H9 (cell line): ENCODE results near the gene SF3A2. TPM values are rescaled to one million over a fixed set of nuclear protein-coding genes. Genes with fewer than 3 reads are reported as not detected.

ENCODE experiments used
- DNase-seq: peaks from one replicate; pipeline ENCODE4 v3.0.0-alpha.2; 2017
- H2AFZ ChIP-seq: one replicate; pipeline ENCODE4 v1.6.1; 2013; ENCODE audit warnings: mild to moderate bottlenecking, low read length, control low read depth, moderate library complexity
- H2AK5ac ChIP-seq: 2 replicates; pipeline ENCODE4 v1.6.1; 2013; ENCODE audit warnings: low read length, control low read depth, mixed read lengths; ENCODE audit not compliant: insufficient read length
- H2BK120ac ChIP-seq: one replicate; pipeline ENCODE4 v1.6.1; 2013; ENCODE audit warnings: low read depth, mild to moderate bottlenecking, low read length, control low read depth, inconsistent platforms; ENCODE audit not compliant: poor library complexity, severe bottlenecking
- H2BK12ac ChIP-seq: 2 replicates; pipeline ENCODE4 v1.6.1; 2013; ENCODE audit warnings: low read length, control low read depth, mixed read lengths, low read depth; ENCODE audit not compliant: insufficient read length
- H2BK15ac ChIP-seq: 2 replicates; pipeline ENCODE4 v1.6.1; 2013; ENCODE audit warnings: low read depth, low read length, control low read depth
- H2BK20ac ChIP-seq: one replicate; pipeline ENCODE4 v1.6.1; 2013; ENCODE audit warnings: low read depth, mild to moderate bottlenecking, low read length, control low read depth, inconsistent platforms; ENCODE audit not compliant: poor library complexity, severe bottlenecking
- H2BK5ac ChIP-seq: 2 replicates; pipeline ENCODE4 v1.6.1; 2013; ENCODE audit warnings: low read length, control low read depth, mixed read lengths; ENCODE audit not compliant: insufficient read length
- H3K14ac ChIP-seq: 2 replicates; pipeline ENCODE4 v1.6.1; 2013; ENCODE audit warnings: low read length, control low read depth; ENCODE audit not compliant: insufficient read depth
- H3K18ac ChIP-seq: 2 replicates; pipeline ENCODE4 v1.6.1; 2013; ENCODE audit warnings: low read depth, mild to moderate bottlenecking, mixed read lengths, low read length, control low read depth; ENCODE audit not compliant: insufficient read length
- H3K23ac ChIP-seq: 2 replicates; pipeline ENCODE4 v1.6.1; 2013; ENCODE audit warnings: low read length, control low read depth, mixed read lengths, low read depth; ENCODE audit not compliant: insufficient read length
- H3K23me2 ChIP-seq: 2 replicates; pipeline ENCODE4 v1.6.1; 2013; ENCODE audit warnings: low read depth, mild to moderate bottlenecking, mixed read lengths, low read length, control low read depth; ENCODE audit not compliant: insufficient read length, poor library complexity, severe bottlenecking
- H3K27ac ChIP-seq: 2 replicates; pipeline ENCODE4 v1.5.1; 2013; ENCODE audit warnings: low read length, control low read depth, mixed read lengths, low read depth; ENCODE audit not compliant: insufficient read length
- H3K27me3 ChIP-seq: 2 replicates; pipeline ENCODE4 v1.6.1; 2013; ENCODE audit warnings: low read length, control low read depth, inconsistent platforms; ENCODE audit not compliant: insufficient read depth
- H3K4ac ChIP-seq: 2 replicates; pipeline ENCODE4 v1.6.1; 2013; ENCODE audit warnings: low read depth, mild to moderate bottlenecking, control low read depth, inconsistent platforms, low read length, moderate library complexity
- H3K4me1 ChIP-seq: 2 replicates; pipeline ENCODE4 v1.6.1; 2013; ENCODE audit warnings: low read length, control low read depth, inconsistent platforms; ENCODE audit not compliant: insufficient read depth
- H3K4me2 ChIP-seq: 2 replicates; pipeline ENCODE4 v1.6.1; 2013; ENCODE audit warnings: low read length, control low read depth, mixed read lengths; ENCODE audit not compliant: insufficient read length, insufficient read depth
- H3K56ac ChIP-seq: 2 replicates; pipeline ENCODE4 v1.6.1; 2013; ENCODE audit warnings: low read depth, mild to moderate bottlenecking, mixed read lengths, low read length, control low read depth; ENCODE audit not compliant: insufficient read length
- H3K79me1 ChIP-seq: 2 replicates; pipeline ENCODE4 v1.6.1; 2013; ENCODE audit warnings: low read depth, mild to moderate bottlenecking, moderate library complexity, low read length, control low read depth, inconsistent platforms; ENCODE audit not compliant: insufficient read depth, poor library complexity, severe bottlenecking
- H3K79me2 ChIP-seq: 2 replicates; pipeline ENCODE4 v1.6.1; 2013; ENCODE audit warnings: low read length, control low read depth, inconsistent platforms; ENCODE audit not compliant: insufficient read depth
- H3K9ac ChIP-seq: 2 replicates; pipeline ENCODE4 v1.6.1; 2013; ENCODE audit warnings: low read length, control low read depth, mixed read lengths; ENCODE audit not compliant: insufficient read length; ENCODE audit errors: extremely low read depth
- H3K9me3 ChIP-seq: one replicate; pipeline ENCODE4 v1.6.1; 2013; ENCODE audit warnings: low read depth, low read length, inconsistent platforms; ENCODE audit not compliant: control insufficient read depth
- H3T11ph ChIP-seq: one replicate; pipeline ENCODE4 v1.6.1; 2013; ENCODE audit warnings: mild to moderate bottlenecking, low read length, control low read depth, inconsistent platforms
- H4K20me1 ChIP-seq: one replicate; pipeline ENCODE4 v1.6.1; 2013; ENCODE audit not compliant: control insufficient read depth, insufficient read length, insufficient read depth
- H4K5ac ChIP-seq: 2 replicates; pipeline ENCODE4 v1.6.1; 2013; ENCODE audit warnings: low read depth, mild to moderate bottlenecking, mixed read lengths, low read length, control low read depth; ENCODE audit not compliant: insufficient read length
- H4K8ac ChIP-seq: replicated peaks from 2 replicates; pipeline ENCODE4 v1.6.1; 2013; ENCODE audit warnings: low read length, control low read depth, mixed read lengths, low read depth; ENCODE audit not compliant: insufficient read length
- H4K91ac ChIP-seq: 2 replicates; pipeline ENCODE4 v1.6.1; 2013; ENCODE audit warnings: low read depth, mild to moderate bottlenecking, moderate library complexity, mixed read lengths, low read length, control low read depth; ENCODE audit not compliant: insufficient read length
- H3K27ac Mint-ChIP-seq, 3 experiments: 2 replicates in 2 of 3; 3 replicates in 1 of 3; pipeline ENCODE4 v1.8.0; 2020 to 2021; ENCODE audit warnings: mixed read lengths in 3 of 3, mild to moderate bottlenecking in 1 of 3, moderate library complexity in 1 of 3
- H3K27me3 Mint-ChIP-seq: 2 replicates; pipeline ENCODE4 v1.8.0; 2021; ENCODE audit warnings: low read depth, mild to moderate bottlenecking, moderate library complexity, mixed read lengths
- H3K36me3 Mint-ChIP-seq, 3 experiments: 2 replicates in 2 of 3; 3 replicates in 1 of 3; pipeline ENCODE4 v1.8.0; 2020 to 2021; ENCODE audit warnings: low read depth in 3 of 3, mixed read lengths in 3 of 3; ENCODE audit not compliant: insufficient read depth in 1 of 3
- H3K4me1 Mint-ChIP-seq, 2 experiments: 2 replicates each; pipeline ENCODE4 v1.8.0; 2020; ENCODE audit warnings: mixed read lengths in 2 of 2
- H3K4me3 Mint-ChIP-seq, 2 experiments: 2 replicates in 1 of 2; 3 replicates in 1 of 2; pipeline ENCODE4 v1.8.0; 2020 to 2021; ENCODE audit warnings: mild to moderate bottlenecking in 2 of 2, mixed read lengths in 2 of 2, moderate library complexity in 1 of 2
- H3K9me3 Mint-ChIP-seq, 2 experiments: 2 replicates in 1 of 2; 3 replicates in 1 of 2; pipeline ENCODE4 v1.8.0; 2020; ENCODE audit warnings: mild to moderate bottlenecking in 2 of 2, mixed read lengths in 2 of 2, moderate library complexity in 1 of 2
- CTCF ChIP-seq: fragments of 200-600 bp; sonication (generic); conservative IDR thresholded peaks from 3 replicates; pipeline ENCODE4 v1.8.0; 2021; ENCODE audit warnings: antibody characterized with exemption, mild to moderate bottlenecking
- WGBS: extraction: QIAGEN DNeasy Blood & Tissue Kit; methylation state at CpG from one replicate; pipeline ENCODE4 v1.1.7; 2013; ENCODE audit warnings: missing lambda C conversion rate, low lambda C conversion rate, mixed read lengths; ENCODE audit not compliant: insufficient read length; ENCODE audit errors: extremely low coverage; 5-methylcytosine and 5-hydroxymethylcytosine counted together
- total RNA-seq: library from RNA; stranded (reverse); gene quantifications from 2 replicates; pipeline ENCODE4 v1.2.1, GENCODE V29; 2021

Gene SF3A2
- total RNA-seq, 1 experiment from 2014 or later: 166 TPM

- no peak overlapping the region for H3K27ac Mint-ChIP-seq
- no peaks in the 10 kb centered on the region for H3K27me3 ChIP-seq
- no peak overlapping the region for H4K91ac ChIP-seq
- no peak for TF ChIP-seq CTCF
- H4K20me1 ChIP-seq: peaks cover 5% of the 10 kb centered on the region
- WGBS: no CpG with 5 or more reads among the region's 19 CpGs
- H4K8ac ChIP-seq: no peak overlapping the region
- H3K4me1 ChIP-seq: no peaks in the 10 kb centered on the region
- no peak overlapping the region for H3K23ac ChIP-seq
- no peaks in the 10 kb centered on the region; the same call in 1 of the 2 replicates for H3K27me3 Mint-ChIP-seq
- H3K14ac ChIP-seq: no peak overlapping the region
- H2BK5ac ChIP-seq: no peak overlapping the region
- no peak overlapping the region for H2BK20ac ChIP-seq
- peaks cover 0 to 5% of the 10 kb centered on the region in 2 experiments; a peak in 1 of 5 replicates for H3K9me3 Mint-ChIP-seq
- H3K23me2 ChIP-seq: no peaks in the 10 kb centered on the region
- no peak overlapping the region for H3K56ac ChIP-seq
- H3K4ac ChIP-seq: no peak overlapping the region
- H3K9ac ChIP-seq: no peak overlapping the region
- H3T11ph ChIP-seq: no peak overlapping the region
- peaks cover 20 to 44% (median 36%) of the 10 kb centered on the region in 3 experiments; a peak in 6 of 7 replicates for H3K36me3 Mint-ChIP-seq
- H2AK5ac ChIP-seq: no peak overlapping the region
- peaks cover 3 to 6% of the 10 kb centered on the region in 2 experiments; a peak in 3 of 4 replicates for H3K4me1 Mint-ChIP-seq
- H2AFZ ChIP-seq: no peak overlapping the region
- no peak overlapping the region for H2BK12ac ChIP-seq
- H3K27ac ChIP-seq: no peak overlapping the region
- H3K4me2 ChIP-seq: no peak overlapping the region
- no peak overlapping the region for H2BK15ac ChIP-seq
- H2BK120ac ChIP-seq: no peak overlapping the region
- no peak overlapping the region for H3K18ac ChIP-seq
- H3K4me3 Mint-ChIP-seq: no peak overlapping the region
- H3K79me2 ChIP-seq: peaks cover 2% of the 10 kb centered on the region; the same call in 1 of the 2 replicates
- H4K5ac ChIP-seq: no peak overlapping the region
- no peaks in the 10 kb centered on the region for H3K9me3 ChIP-seq
- DNase-seq: no peak
- H3K79me1 ChIP-seq: no peaks in the 10 kb centered on the region
Observed at GRCh38 chr19:2195914-2196313, 40.7 kb upstream of the SF3A2 start.
